ENCODE measurements around the gene INPP5B. TPM values are rescaled to one million over a fixed set of nuclear protein-coding genes. Genes with fewer than 3 reads are reported as not detected.

Gene INPP5B
- total and polyA plus RNA-seq, 10 of the 15 experiments (the other 5 are each of a cell fraction or from before 2014, with no cell fraction given), result 10.9 to 54.4 (median 26.9) TPM

- in situ Hi-C loops (cut with MboI), result no loop called here
- POLR2A ChIA-PET, result no interaction called here
- H3K4me3 ChIP-seq, result no peak overlapping the region
Measured at GRCh38 chr1:37944816-37945215, 2.0 kb downstream of the INPP5B start.

More at GRCh38 chr1:37944816-37945215, 2.0 kb downstream of the INPP5B start:
- ChIA-PET RAD21 (ENCODE audit: unreplicated experiment) (no interaction called here), CTCF (interaction anchor here (1.0 kb wide), 1 partner anchor 58 kb away, joined by 3 read pairs; no protein-coding TSS in a partner anchor), SMC1A (ENCODE audit: uncharacterized antibody, unreplicated experiment) (interaction anchor here (1.5 kb wide), 2 partner anchors 18 to 44 kb away, joined by 3 to 4 read pairs; no protein-coding TSS in a partner anchor)
- H4K20me1 ChIP-seq (ENCODE audit: control insufficient read depth, insufficient read depth), result no peaks in the 10 kb centered on the region
- intact Hi-C loops (cut with micrococcal nuclease; ENCODE audit: unreplicated experiment), result no loop called here
- no TSS peak for BruUV-seq (replicated peaks)
- ATAC-seq (no peak), FAIRE-seq (no peak), DNase-seq (ENCODE audit: low read depth, low spot score) (no peak)
- no peak for TF ChIP-seq WRNIP1 (IDR thresholded peaks at IDR 0.05; ENCODE audit: borderline replicate concordance, low read depth, low read length)
- no peak for TF ChIP-seq IKZF2 (IDR thresholded peaks at IDR 0.05)
- TF ChIP-seq SPI1 (IDR thresholded peaks at IDR 0.05; ENCODE audit: borderline replicate concordance, insufficient read depth, low read depth, low read length), result no peak
- no peak for TF ChIP-seq SRF (IDR thresholded peaks at IDR 0.05; ENCODE audit: low read depth in 2 of 2, low read length in 2 of 2)
- TF ChIP-seq POLR2AphosphoS5 (IDR thresholded peaks at IDR 0.05; ENCODE audit: low read length), result no peak
- no peak for TF ChIP-seq CREB1 (IDR thresholded peaks at IDR 0.05; ENCODE audit: low read depth)
- TF ChIP-seq SP1 (IDR thresholded peaks at IDR 0.05; ENCODE audit: low read depth, low read length), result no peak
- no peak for TF ChIP-seq NFXL1 (IDR thresholded peaks at IDR 0.05; ENCODE audit: borderline replicate concordance)
- TF ChIP-seq PAX8 (IDR thresholded peaks at IDR 0.05), result no peak
- TF ChIP-seq E2F4 (IDR thresholded peaks at IDR 0.05; ENCODE audit: low read depth, low read length), result no peak
- TF ChIP-seq STAT1 (conservative IDR thresholded peaks at IDR 0.05), result no peak
- TF ChIP-seq ESRRA (IDR thresholded peaks at IDR 0.05; ENCODE audit: low read length), result no peak
- TF ChIP-seq PML (IDR thresholded peaks at IDR 0.05; ENCODE audit: low read length), result no peak
- TF ChIP-seq POLR2A (IDR thresholded peaks at IDR 0.05; ENCODE audit: low read depth, low read length), result no peak
- TF ChIP-seq FOXK2 (IDR thresholded peaks at IDR 0.05), result no peak
- no peak for TF ChIP-seq RELA (IDR thresholded peaks at IDR 0.05; ENCODE audit: borderline replicate concordance, partially characterized antibody)
- TF ChIP-seq E2F8 (IDR thresholded peaks at IDR 0.05; ENCODE audit: low read depth, partially characterized antibody), result no peak
- TF ChIP-seq MEF2B (IDR thresholded peaks at IDR 0.05; ENCODE audit: partially characterized antibody, poor library complexity, severe bottlenecking), result no peak
- TF ChIP-seq EGR1 (IDR thresholded peaks at IDR 0.05; ENCODE audit: borderline replicate concordance in 1 of 2, low read depth in 2 of 2, low read length in 2 of 2), result no peak
- no peak for TF ChIP-seq CTCF (IDR thresholded peaks at IDR 0.05 in 2 of 3, conservative IDR thresholded peaks at IDR 0.05 in 1 of 3; ENCODE audit: control insufficient read depth in 2 of 3, extremely low read depth in 1 of 3, insufficient read depth in 1 of 3, low read depth in 3 of 3, low read length in 3 of 3)
- no peaks in the 10 kb centered on the region; the same call in 2 of the 3 replicates for H3K9me3 ChIP-seq (replicated peaks; ENCODE audit: control insufficient read depth, insufficient read depth, low read length)
- WGBS (ENCODE audit: insufficient coverage, insufficient replicate concordance, low lambda C conversion rate, missing lambda C conversion rate), result 94% methylated on average over 5 of the region's 5 CpGs
- H3K79me2 ChIP-seq (ENCODE audit: control insufficient read depth, insufficient read depth, low read length), result peaks cover 5% of the 10 kb centered on the region; the same call in 1 of the 2 replicates
- H3K36me3 ChIP-seq (ENCODE audit: control insufficient read depth in 2 of 2, insufficient read depth in 2 of 2, low read length in 1 of 2), result no peaks in the 10 kb centered on the region; a peak in 1 of 4 replicates
- H3K4me1 ChIP-seq (ENCODE audit: control insufficient read depth, insufficient read depth, low read length), result peaks cover 27% of the 10 kb centered on the region
- H3K27me3 ChIP-seq (replicated peaks in 1 of 2; ENCODE audit: control insufficient read depth in 2 of 2, insufficient read depth in 2 of 2, low read length in 1 of 2), result no peaks in the 10 kb centered on the region
- H3K4me2 ChIP-seq (ENCODE audit: control insufficient read depth, insufficient read depth), result no peak overlapping the region
- H3K9ac ChIP-seq (ENCODE audit: control insufficient read depth, insufficient read depth, low read length), result no peak overlapping the region
- H2AFZ ChIP-seq (ENCODE audit: control insufficient read depth, low read depth, low read length), result no peak overlapping the region
- no peak overlapping the region for H3K27ac ChIP-seq (ENCODE audit: control insufficient read depth, insufficient read depth)
